HL-60/S4 (cell line): ENCODE measurements around the gene KDM2A.
"Not testable (repeated sequence)": the region's sequence is repeated elsewhere in the genome, so short reads cannot be mapped to it uniquely, and the experiment has no call there.

Source experiments
- in situ Hi-C: fragments of 300-500 bp; cut with MboI; formaldehyde crosslinking; loops from 2 replicates; pipeline ENCODE4 v1.14.3; 2022; ENCODE audit warnings: low sequenced_read_pairs

KDM2A gene

DNA sequence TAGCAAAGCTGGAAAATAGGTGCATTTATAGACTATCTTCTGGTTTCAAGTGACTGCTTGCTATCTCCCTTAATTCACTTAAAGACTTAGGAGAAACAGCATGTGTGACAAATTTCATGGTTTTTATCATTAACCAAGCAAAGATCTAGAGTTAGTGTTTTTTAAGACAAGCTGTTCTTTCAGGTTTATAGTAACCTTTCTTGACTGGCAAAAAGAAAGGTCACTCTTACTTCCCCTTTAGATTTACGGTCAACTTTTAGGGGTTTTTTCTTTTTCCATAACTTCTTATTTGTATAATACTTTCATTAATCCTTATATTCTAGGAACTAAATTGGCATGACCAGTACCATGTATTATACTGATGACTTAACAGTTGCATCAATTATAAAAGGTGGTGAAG, 46.6 kb downstream of the KDM2A start:
- in situ Hi-C loops = no loop called here

DNA sequence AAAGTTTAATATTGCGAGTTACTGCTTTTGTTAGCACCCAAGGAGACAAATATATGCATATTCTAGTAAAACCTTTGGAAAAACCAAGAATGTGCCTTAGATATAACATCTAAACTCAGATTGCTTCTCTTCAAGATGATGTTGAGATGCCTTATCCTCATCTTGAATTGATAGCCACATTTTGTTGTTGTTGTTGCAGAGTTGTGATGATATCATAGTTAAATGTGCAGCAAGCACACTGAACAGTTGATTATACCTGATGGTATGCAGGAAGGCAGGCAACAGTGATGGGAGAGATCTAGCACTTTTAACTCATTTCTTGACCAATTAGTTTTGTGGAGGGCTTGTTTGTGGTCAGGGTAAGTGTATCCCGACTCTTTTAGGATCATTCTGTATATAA, 48.0 kb downstream of the KDM2A start:
- in situ Hi-C loops = no loop called here

DNA sequence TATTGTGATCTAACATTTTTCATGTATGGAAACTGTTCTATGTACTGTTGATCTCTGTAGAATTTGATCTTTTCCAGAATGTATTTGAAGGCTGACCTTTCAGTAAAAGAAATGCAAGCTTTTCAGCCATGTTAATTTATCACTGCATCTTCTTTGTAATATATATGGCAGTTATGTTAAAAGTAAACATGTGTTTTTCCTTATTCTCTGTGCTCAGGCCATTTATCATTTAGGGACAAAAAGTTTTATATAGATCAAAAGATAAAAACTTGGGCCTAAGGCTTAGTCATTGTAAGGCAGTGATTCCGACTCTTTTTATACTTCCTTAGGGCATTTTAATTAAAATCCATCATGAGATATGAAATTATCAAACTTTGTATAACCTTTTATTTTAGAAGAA, 48.7 kb downstream of the KDM2A start:
- in situ Hi-C loops = no loop called here

DNA sequence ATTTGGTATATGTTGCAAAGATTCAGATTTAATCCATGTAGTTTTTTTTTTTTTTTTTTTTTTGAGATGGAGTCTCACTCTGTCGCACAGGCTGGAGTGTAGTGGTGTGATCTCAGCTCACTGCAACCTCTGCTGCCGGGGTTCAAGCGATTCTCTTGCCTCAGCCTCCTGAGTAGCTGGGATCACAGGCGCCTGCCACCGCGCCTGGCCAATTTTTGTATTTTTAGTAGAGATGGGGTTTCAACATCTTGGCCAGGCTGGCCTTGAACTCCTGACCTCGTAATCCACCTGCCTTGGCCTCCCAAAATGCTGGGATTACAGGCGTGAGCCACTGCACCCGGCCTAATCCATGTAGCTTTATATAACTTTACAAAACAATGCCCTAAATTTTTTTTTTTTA, 49.8 kb downstream of the KDM2A start:
- in situ Hi-C loops = not testable (repeated sequence)

DNA sequence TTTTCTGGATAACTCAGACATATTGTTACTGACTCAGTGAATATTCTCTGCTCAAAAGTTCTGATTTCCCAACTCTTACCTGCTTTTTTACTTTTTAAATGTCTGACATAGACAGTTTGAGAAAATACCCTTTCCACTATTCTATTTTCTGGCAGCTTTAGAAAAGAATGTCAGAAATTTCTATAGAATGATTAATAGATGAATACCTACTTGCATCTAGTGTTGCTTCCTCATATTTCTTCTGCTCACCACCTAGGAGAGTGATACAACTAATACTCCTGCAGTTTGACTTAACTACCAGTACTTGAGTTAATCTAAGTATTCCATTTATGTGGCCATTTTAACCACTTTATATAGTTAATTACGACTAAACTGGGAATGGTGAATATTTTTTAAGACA, 55.2 kb downstream of the KDM2A start:
- in situ Hi-C loops = no loop called here

DNA sequence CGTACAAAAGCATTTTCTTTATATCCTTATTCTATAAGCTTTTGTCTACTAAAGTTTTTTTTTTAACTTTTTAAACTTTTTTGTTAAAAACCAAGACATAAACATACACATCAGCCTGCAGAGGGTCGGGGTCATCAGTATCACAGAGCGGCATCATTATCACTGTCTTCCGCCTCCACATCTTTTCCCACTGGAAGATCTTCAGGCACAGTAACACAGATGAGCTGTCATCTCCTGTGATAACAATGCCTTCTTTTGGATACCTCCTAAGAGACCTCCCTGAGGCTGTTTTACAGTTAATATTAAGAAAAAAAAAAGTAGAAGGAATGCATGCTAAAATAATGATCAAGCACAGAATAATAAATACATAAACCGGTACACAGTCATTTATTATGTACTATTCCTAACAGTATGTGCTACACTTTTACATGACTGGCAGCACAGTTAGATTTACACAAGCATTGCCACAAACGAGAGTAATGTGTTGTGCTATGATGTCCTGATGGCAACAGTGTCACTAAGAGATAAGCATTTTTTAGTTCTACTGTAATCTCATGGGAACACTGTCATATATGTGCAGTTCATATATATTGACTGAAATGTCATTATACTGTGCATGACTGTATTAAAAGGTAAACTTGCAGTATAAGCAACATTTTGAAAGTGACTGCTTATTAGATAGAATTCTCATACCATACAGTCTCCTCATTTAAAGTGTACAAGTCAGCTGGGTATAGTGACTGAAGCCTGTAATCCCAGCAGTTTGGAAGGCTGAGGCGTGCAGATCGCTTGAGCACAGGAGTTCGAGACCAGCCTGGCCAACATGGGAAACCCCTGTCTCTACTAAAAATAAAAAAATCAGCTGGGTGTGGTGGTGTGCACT, 58.6 kb downstream of the KDM2A start:
- in situ Hi-C loops = no loop called here

DNA sequence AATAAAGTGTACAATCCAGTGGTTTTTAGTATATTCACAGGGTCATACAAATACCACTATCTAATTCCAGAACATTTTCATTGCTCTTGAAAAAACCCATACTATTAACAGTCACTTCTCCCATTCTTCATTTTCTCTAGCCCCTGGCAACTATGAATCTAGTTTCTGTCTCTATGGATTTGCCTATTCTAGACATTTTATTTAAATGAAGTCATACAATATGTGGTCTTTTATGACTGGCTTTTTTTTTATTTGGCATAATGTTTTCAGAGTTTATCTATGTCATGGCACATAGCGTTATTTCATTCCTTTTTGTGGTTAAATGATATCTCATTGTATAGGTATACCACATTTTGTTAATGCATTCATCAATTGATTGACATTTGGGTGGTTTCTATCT, 59.4 kb downstream of the KDM2A start:
- in situ Hi-C loops = no loop called here

DNA sequence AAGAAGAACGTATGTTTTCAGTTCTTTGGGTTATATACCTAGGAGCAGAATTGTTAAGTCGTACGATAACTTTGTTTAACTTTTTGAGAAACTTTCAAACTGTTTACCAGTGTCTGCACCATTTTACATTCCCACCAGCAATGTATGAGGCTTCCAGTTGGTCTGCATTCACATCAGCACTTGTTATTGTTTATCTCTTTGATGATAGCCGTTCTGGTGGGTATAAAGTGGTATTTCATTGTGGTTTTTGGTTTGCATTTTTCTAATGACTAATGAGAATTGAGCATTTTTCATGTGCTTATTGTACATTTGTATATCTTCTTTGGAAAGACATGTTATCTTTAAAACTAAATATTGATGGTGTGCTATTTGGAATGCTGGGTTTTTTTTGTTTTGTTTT, 59.8 kb downstream of the KDM2A start:
- in situ Hi-C loops = no loop called here

DNA sequence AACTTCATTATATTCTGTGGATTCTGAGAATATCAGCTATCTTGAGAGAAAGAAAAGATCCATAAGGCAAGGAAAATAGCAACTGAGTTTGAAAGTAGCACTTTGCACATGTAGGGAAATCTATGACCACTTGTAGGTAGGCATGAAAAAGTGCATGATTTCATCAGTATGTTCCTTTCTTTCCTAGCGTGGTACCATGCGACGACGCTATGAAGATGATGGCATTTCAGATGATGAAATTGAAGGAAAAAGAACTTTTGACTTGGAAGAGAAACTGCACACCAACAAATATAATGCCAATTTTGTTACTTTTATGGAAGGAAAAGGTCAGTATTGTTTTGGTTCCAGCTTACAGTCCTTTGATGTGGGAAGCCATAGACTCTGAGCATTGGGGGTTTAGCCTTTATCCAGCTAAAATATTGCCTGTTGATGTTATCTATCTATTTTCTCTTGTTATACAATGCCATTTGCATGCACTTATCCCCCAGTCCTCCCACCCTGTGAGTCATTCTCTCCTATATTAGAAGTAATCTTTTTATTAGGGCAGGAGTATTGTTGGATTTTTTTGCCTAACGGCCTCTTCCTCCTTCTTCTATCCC, 60.9 kb downstream of the KDM2A start:
- in situ Hi-C loops = no loop called here

DNA sequence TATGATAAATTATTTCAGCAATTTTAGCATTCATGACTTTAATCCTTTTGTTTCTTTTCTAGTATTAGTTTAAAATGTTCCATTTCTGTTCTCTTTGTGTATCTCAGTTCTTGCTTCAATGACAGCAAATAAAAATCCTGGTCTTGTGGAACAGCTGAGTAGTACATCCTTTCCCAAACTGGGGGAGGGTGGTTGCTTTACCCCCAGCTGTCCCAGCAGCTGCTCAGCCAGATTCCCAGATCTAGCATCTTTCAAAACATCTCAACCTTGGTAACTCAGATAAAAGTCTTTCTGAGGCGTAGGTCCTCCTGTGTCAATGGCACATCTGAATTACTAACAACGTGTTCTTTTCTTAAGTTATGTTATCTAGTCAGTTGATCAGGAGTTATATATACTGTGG, 75.0 kb downstream of the KDM2A start:
- in situ Hi-C loops = no loop called here

DNA sequence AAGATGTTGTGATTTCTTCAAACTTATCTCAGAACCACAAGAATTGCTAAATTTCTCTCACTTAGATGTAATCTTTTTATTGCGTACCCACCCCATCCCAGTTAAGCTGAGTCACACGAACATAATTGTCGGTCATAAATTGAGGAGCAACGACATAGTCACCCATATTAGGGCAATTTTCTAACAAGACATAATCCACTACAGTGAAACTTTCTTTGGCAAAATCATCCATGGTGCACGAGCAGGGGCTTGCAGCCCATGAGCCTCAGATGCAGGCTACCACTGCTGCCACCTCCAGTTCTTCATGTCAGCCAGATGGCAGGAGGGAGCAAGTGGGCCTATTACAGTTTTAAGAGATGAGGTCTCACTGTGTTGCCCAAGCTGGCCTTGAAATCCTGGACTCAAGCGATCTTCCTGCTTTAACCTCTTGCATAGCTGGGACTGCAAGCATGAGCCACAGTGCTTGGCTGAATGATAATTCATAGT, 77.0 kb downstream of the KDM2A start:
- in situ Hi-C loops = no loop called here

DNA sequence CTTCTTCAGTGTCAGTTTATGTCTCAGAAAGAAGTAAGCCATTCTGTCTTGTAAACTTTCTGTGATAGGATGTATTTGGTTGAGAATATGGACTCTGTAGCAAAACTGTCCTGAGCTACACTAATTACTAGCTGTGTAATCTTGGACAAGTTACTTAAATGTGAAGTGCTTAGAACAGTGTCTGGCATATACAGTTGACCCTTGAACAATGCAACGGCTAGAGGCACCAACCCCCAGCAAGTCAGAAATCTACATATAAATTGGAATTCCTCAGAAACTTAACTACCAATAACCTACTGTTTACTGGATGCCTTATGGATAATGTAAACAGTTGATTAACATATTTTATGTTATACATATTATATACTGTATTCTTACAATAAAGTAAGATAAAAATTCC, 78.5 kb downstream of the KDM2A start:
- in situ Hi-C loops = no loop called here

DNA sequence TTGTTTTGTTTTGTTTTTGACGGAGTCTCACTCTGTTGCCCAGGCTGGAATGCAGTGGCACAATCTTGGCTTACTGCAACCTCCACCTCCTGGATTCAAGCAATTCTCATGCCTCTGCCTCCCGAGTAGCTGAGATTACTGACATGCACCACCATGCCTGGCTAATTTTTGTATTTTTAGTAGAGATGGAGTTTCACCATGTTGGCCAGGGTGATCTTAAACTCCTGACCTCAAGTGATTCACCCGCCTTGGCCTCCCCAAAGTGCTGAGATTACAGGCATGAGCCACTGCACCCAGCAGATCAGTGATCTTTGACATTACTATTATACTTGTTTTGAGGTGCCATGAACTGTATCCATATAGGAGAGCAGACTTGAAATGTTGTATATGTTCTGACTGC, 79.7 kb downstream of the KDM2A start:
- in situ Hi-C loops = not testable (repeated sequence)

DNA sequence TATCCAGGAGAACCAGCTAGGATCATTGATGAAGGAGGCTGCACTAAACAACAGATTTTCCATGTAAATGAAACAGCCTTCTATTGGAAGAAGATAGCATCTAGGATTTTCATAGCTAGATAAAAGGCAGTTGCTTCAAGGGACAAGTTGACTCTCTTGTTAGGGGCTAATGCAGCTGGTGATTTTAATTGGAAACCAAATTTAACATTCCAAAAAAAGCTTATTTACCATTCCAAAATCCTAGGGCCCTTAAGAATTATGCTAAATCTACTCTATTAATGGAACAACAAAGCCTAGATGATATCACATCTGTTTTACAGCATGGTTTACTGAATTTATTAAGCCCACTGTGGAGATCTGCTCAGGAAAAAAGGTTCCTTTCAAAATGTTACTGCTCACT, 80.7 kb downstream of the KDM2A start:
- in situ Hi-C loops = no loop called here

DNA sequence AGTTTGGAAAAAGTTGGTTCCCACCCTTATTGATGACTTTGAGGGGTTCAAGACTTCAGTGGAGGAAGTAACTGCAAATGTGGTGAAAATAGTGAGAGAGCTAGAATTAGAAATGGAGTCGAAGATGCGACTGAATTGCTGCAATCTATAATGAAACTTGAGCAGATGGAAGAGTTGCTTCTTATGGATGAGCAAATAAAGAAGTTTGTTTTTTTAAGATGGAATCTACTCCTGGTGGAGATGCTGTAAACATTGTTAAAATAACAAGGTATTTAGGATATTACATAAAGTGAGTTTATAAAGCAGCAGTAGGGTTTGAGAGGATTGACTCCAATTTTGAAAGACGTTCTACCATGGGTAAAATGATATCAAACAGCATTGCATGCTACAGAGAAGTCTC, 83.0 kb downstream of the KDM2A start:
- in situ Hi-C loops = no loop called here

DNA sequence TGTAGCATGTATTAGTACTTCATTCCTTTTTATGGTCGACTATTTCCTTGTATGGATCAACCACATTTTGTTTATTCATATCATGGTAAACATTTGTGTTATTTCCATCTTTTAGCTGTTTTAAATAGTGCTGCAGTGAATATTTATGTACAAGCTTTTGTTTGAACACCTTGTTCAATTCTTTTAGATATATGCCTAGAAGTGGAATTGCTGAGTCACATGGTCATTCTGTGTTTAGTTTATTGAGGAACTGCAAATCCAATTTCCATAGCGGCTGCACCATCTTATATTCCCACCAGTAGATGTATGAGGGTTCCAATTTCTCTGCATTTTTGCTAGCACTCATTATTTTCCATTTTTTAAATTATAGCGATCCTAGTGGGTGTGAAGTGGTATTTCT, 85.8 kb downstream of the KDM2A start:
- in situ Hi-C loops = no loop called here

DNA sequence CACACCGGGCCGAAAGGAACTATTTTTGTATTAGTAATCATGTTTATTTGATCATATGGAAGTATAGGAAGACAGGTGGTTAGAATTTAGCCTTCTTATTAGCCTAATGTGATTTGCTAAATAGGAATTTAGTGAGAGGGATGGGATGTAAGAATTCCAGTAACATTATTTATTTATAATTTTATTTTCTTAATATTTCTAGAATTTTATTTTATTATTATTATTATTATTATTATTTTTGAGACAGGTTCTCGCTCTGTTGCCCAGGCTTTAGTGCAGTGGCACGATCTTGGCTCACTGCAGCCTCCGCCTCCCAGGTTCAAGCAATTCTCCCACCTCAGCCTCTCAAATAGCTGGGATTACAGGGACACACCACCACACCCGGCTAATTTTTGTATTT, 90.2 kb downstream of the KDM2A start:
- in situ Hi-C loops = not testable (repeated sequence)

DNA sequence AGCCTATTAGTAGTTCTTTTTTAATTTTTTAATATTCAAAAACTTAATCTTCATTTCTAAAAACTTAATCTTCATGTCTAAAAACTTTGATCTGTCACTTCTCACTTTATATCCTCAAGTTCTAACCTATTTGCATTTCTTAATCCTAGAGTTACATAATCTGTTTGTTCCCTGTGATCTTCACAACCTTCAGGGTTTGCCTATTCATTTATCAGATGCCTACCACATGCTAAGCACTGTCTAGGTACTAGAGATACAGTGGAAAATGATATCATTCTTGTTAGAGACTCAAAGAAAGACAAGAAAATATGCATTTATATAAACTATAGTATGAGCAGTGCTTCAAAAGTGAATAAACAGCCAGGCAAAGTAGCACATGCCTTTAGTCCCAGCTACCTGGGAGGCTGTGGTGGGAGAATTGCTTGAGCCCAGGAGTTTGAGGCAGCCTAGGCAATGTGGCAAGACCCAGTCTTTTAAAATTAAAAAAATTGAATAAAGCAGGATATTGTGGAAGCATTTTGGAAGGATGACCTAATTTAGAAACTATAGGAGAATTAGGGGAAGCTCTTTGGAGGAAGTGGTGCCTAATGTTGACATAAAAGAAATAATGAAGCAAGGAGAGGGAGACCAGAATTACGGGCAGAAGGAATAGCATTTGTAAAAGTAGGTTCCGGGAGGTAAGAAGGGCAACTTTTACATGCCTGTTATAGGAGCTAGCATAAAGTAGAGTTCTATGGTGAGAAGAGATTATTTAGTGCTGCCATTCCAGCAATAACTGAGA, 92.8 kb downstream of the KDM2A start:
- in situ Hi-C loops = no loop called here

DNA sequence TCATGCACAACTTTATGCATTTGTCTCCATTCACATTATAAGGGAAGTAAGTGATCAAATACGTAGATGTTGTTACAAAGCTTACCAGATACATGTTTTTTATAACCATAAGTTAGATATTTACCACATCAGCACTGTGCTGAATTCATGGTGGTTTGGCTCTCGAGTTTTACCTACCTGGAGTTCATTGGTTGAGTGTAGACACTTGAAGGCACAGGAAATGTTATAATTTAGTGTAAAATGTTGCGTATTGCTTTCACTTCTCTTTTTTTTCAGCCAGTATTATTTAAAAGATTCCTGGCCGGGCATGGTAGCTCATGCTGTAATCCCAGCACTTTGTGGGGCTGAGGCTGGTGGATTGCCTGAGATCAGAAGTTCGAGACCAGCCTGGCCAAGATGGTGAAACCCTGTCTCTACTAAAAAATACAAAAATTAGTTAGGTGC, 94.1 kb downstream of the KDM2A start:
- in situ Hi-C loops = no loop called here

DNA sequence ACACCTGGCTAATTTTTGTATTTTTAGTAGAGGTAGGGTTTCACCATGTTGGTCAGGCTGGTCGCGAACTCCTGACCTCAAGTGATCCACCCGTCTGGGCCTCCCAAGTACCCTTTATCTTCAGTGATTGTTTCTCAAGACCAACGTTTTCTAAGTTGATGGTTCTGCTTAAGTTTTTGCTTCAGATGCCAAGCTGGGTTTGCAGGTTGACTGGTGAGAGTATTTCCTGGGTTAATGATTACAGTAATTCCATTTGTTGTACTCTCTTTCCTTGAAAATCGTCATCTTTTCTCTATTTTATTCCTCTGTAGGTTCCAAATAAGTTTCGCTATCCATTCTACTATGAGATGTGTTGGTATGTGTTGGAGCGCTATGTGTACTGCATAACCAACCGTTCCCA, 108.7 kb downstream of the KDM2A start:
- in situ Hi-C loops = no loop called here

DNA sequence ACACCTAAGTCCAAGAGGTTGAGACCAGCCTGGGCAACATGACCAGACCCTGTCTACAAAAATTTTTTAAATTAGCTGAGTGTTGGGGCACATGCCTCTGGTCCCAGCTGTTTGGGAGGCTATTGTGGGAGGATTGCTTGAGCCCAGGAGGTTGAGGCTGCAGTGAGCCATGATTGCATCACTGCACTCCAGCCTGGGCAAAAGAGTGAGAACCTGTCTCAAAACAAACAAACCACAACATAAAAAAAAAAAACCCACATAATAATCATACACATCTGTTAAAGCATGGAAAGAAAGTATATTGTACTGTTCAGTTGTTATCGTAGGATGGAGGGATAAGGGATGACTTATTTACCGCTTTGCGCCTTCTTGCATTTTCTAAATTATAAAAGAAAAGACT, 111.3 kb downstream of the KDM2A start:
- in situ Hi-C loops = no loop called here

DNA sequence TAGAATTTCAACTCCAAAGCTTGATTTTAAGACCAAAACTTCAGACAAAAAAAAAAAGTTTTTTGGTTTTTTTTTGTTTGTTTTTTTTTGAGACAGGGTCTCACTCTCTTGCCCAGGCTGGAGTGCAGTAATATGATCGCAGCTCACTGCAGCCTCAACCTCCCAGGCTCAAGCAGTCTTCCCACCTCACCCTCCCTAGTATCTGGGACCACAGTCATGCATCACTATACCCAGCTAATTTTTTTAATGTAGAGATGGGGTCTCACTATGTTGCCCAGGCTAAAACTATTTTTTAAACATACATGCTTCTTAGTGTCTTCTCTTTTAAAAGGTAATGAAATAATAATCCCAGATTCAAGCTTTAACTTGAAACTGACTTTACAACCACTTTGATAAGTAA, 111.8 kb downstream of the KDM2A start:
- in situ Hi-C loops = no loop called here
